AG04449 (cell line): ENCODE data around the gene TOX4.

Experiments used
- CTCF ChIA-PET: fragments of 350-600 bp; formaldehyde crosslinking; extraction: SDS; loops from one replicate; lab custom pipeline; 2021; ENCODE audit warnings: antibody characterized with exemption; lab: Yijun Ruan, JAX
- POLR2A ChIA-PET: fragments of 400-600, 350-600 bp; formaldehyde crosslinking; extraction: SDS; loops from one replicate; lab custom pipeline; 2020; ENCODE audit warnings: antibody characterized with exemption, inconsistent platforms; lab: Yijun Ruan, JAX
- DNase-seq: peaks from one replicate; pipeline ENCODE4 v3.0.0-alpha.2; 2010; ENCODE audit warnings: low read depth, low spot score
- H3K4me3 ChIP-seq: 2 replicates; pipeline ENCODE4 v1.5.1; 2011; ENCODE audit warnings: low read depth, mild to moderate bottlenecking, control low read depth, low read length
- TF ChIP-seq, protein P1 (sequence below): IDR thresholded peaks from one replicate; pipeline ENCODE4 v1.5.1; 2011; ENCODE audit warnings: mild to moderate bottlenecking, moderate library complexity, low read length, control low read depth, inconsistent platforms; ENCODE audit not compliant: insufficient read depth; ENCODE audit errors: missing control alignments

The TOX4 gene

GRCh38 chr14:21476925-21477681 is at the start of gene TOX4, which contains the start of gene RAB2B:
TSS of gene TOX4 (plus strand) at chr14:21477195. CDS start at chr14:21477279, 84 bp downstream.
TSS of gene RAB2B (minus strand) at chr14:21476959. CDS start at chr14:21476872, 87 bp downstream.
- ChIA-PET CTCF (interaction anchor here (1.0 to 10.5 kb wide), 15 partner anchors 12 to 79 kb away, joined by 3 to 107 read pairs (median 6); partner anchors contain the start of genes CHD8, METTL3 and SALL2), POLR2A (interaction anchor here (1.5 to 2.1 kb wide), 2 partner anchors 34 to 40 kb away, joined by 4 to 8 read pairs; partner anchors contain the start of gene METTL3)
- TF ChIP-seq, protein P1, sequence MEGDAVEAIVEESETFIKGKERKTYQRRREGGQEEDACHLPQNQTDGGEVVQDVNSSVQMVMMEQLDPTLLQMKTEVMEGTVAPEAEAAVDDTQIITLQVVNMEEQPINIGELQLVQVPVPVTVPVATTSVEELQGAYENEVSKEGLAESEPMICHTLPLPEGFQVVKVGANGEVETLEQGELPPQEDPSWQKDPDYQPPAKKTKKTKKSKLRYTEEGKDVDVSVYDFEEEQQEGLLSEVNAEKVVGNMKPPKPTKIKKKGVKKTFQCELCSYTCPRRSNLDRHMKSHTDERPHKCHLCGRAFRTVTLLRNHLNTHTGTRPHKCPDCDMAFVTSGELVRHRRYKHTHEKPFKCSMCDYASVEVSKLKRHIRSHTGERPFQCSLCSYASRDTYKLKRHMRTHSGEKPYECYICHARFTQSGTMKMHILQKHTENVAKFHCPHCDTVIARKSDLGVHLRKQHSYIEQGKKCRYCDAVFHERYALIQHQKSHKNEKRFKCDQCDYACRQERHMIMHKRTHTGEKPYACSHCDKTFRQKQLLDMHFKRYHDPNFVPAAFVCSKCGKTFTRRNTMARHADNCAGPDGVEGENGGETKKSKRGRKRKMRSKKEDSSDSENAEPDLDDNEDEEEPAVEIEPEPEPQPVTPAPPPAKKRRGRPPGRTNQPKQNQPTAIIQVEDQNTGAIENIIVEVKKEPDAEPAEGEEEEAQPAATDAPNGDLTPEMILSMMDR = peak; percentile 97
- DNase-seq = peak; percentile 94
- peak within 1 kb of the TSS; percentile 94 for H3K4me3 ChIP-seq

DNA sequence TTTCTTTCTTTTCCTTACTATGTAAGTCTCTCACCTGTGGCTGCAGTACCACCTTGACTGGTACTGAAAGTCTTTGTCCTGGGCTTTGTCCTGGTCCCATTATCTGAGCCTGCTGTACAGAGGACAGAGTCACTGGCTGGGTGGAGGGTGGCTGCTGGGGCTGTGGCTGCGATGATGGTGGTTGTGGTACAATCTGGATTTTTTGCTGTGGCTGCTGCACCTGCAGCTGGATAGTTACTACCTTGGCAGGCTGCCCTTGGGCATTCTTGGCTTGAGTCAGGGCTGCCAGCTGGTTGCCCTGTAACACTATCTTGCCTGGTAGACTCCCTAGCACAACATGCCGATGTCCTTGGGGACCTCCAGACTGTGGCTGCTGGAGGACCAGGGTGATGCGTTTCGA is 48.1 kb upstream of the TOX4 start:
- TF ChIP-seq, protein P1 = no peak
- no peak for DNase-seq
- CTCF ChIA-PET = interaction anchor here (2.6 kb wide), 1 partner anchor 27 kb away, joined by 10 read pairs; the partner anchor contains the start of gene CHD8
- POLR2A ChIA-PET = no interaction called here
- H3K4me3 ChIP-seq = no peak overlapping the region

DNA sequence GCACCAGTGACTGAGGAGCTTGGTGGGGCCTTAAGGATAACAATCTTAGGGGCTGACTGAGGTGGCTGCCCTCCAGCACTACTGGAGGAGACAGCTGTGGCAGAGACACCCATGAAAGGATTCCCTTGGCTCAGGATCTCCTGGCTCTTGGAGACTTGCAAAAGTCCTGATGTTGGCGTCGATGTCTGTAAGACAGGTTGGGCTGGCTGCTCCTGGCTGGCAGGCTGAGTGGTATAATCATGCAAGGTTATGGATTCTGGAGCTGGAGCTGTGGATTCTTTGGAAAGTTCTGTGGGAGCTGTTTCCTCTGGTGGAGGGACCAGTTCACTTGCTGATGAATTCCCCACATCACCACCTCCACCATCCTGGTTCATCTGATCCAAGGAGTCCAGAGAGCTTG is 45.9 kb upstream of the TOX4 start:
- ChIA-PET POLR2A (interaction anchor here (0.5 kb wide), 1 partner anchor 12 kb away, joined by 3 read pairs; no protein-coding TSS in a partner anchor), CTCF (interaction anchor here (1.4 to 2.6 kb wide), 3 partner anchors 25 to 126 kb away, joined by 3 to 10 read pairs (median 5); partner anchors contain the start of gene CHD8)
- no peak for DNase-seq
- no peak overlapping the region for H3K4me3 ChIP-seq
- TF ChIP-seq, protein P1 = no peak

GRCh38 chr14:21436567-21437062 is 40.4 kb upstream of the TOX4 start:
- DNase-seq = no peak
- TF ChIP-seq, protein P1 = no peak
- peak overlapping the region; percentile 96 for H3K4me3 ChIP-seq
- ChIA-PET CTCF (interaction anchor here (1.0 to 1.7 kb wide), 4 partner anchors 9 to 41 kb away, joined by 3 to 18 read pairs (median 5); partner anchors contain the start of gene CHD8), POLR2A (interaction anchor here (0.7 to 1.3 kb wide), 4 partner anchors 19 to 353 kb away, joined by 3 to 14 read pairs (median 7); partner anchors contain the start of genes CHD8 and METTL3)

GRCh38 chr14:21437063-21437901 is 39.7 kb upstream of the TOX4 start:
- ChIA-PET CTCF (interaction anchor here (1.0 to 1.7 kb wide), 4 partner anchors 9 to 41 kb away, joined by 3 to 18 read pairs (median 5); partner anchors contain the start of gene CHD8), POLR2A (interaction anchor here (0.7 to 1.3 kb wide), 5 partner anchors 18 to 354 kb away, joined by 3 to 14 read pairs (median 5); partner anchors contain the start of genes CHD8, METTL3, RAB2B and TOX4)
- TF ChIP-seq, protein P1 = no peak
- peak overlapping the region; percentile 96 for H3K4me3 ChIP-seq
- peak; percentile 93 for DNase-seq
